HS-5 (cell line): ENCODE results near the gene MAP3K8.
"Not testable (repeated sequence)": the region's sequence is repeated elsewhere in the genome, so short reads cannot be mapped to it uniquely, and the experiment has no call there.

ENCODE experiments used
- DNase-seq: peaks from one replicate; pipeline ENCODE4 v3.0.0-alpha.2; 2012; ENCODE audit warnings: low read depth

MAP3K8 gene

GRCh38 chr10:30422981-30423654, 10.9 kb upstream of the MAP3K8 start:
- no peak for DNase-seq

GRCh38 chr10:30423655-30424275, 10.2 kb upstream of the MAP3K8 start:
- not testable (repeated sequence) for DNase-seq

GRCh38 chr10:30425336-30426075, 8.5 kb upstream of the MAP3K8 start:
- DNase-seq: no peak

- DNase-seq: no peak
Observed at GRCh38 chr10:30430544-30431298, 3.3 kb upstream of the MAP3K8 start.

DNA sequence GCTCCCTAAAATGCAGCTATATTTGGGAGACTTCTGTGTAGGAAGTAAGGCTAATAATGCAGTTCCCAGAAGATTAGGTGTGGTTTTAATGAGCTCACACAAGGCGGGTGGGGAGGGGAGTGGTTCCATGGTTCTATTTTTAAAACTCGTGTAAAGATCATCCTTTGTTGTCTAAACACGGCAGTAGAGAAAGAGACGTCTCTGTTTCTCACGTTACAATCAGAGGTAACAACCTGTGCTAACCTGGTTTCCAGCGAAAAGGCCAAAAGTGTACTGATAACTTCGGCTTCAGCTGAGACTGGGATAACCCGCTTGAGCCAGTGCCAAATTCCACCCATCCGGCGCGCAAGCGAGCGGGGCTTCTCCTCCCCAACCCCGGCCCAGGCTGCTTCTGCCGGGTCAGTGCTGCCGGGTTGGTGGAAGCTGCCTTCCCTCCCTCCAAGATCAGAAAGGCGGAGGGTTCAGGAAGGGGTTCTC, 2.5 kb upstream of the MAP3K8 start:
- no peak for DNase-seq

GRCh38 chr10:30432622-30433305, 1.2 kb upstream of the MAP3K8 start:
- no peak for DNase-seq

DNA sequence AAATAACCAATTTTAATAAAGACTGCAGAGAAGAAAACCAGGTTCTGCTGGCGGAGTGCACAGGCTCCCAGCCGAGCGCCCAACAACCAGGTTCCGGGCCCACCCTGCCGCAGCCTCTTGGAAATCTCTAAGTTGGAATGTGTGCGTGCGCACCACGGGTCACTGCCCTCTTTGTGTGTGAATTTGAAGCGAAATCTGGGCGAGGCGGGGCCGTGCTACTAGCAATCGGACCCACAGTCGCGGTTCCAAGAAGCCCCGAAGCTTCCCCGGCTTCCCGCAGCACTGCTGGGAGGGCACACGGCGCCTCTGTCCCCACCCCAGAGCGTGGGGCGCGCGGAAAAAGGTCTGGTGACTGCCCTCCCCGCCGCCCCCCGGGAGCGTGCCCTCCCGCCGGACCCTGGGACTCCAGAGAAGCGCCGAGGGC, 666 bp upstream of the MAP3K8 start:
- DNase-seq: no peak

GRCh38 chr10:30434273-30435072, 489 bp downstream of the MAP3K8 start:
- DNase-seq: no peak

DNA sequence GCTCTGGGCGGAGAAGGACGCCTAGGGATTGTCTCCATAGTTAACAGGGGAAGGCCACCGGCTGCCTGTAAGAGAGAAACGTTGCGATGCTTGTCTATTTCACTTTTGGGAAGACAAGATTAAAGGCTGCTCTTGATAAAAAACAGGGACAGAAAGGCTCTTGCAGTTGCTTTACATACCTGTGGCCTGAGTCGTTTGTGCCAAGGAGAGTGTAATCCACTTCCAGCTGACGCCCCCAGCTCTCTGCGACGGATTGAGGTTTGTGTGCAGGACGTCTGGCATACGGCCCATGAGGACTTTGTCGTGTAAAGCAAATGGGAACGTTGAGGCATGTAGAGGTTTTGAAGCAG, 1.1 kb downstream of the MAP3K8 start:
- DNase-seq: no peak

DNA sequence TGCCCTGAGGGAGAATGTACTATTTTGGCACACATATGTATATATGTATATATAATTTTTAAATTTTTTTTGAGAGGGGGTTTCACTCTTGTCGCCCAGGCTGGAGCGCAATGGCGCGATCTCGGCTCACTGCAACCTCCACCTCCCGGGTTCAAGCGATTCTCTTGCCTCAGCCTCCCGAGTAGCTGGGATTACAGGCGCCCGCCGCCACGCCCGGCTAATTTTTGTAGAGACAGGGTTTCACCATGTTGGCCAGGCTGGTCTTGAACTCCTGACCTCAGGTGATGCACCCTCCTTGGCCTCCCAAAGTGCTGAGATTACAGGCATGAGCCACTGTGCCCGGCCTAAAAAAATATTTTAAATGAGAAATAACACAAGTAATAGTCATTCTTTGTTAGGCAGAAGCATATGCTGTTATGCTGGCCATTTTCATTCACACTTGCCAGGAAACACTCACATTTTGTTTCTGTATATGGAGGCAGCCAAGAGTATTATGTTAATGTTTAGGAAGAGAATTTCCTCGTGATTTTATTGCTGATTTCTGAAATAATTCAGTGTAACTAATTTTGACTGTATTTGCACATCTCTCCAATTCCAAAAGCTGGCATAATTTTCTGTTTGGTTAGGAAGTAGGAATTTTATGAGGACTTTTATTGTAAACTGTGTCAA, 1.6 kb downstream of the MAP3K8 start:
- not testable (repeated sequence) for DNase-seq

- no peak for DNase-seq
Observed at GRCh38 chr10:30436191-30436611, 2.2 kb downstream of the MAP3K8 start.

DNA sequence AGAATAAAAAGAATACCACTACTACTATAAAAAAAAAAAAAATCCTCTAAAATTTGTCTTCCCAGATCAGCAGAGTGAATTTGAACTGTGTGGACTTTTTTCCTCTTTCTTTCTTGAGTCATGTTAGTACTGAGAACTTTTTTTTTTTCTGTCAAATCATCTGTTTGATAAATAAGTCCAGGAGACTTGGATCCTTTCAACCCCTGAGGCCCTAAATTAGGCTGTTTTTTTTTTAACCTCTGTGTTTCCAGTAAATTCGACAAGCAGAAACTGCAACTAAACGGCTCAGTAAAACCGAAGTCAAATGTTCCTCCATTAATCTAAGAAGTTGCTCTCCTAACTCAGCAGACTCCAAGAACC, 2.7 kb downstream of the MAP3K8 start:
- DNase-seq: no peak

- DNase-seq: no peak
Observed at GRCh38 chr10:30437031-30437841, 3.3 kb downstream of the MAP3K8 start.

DNA sequence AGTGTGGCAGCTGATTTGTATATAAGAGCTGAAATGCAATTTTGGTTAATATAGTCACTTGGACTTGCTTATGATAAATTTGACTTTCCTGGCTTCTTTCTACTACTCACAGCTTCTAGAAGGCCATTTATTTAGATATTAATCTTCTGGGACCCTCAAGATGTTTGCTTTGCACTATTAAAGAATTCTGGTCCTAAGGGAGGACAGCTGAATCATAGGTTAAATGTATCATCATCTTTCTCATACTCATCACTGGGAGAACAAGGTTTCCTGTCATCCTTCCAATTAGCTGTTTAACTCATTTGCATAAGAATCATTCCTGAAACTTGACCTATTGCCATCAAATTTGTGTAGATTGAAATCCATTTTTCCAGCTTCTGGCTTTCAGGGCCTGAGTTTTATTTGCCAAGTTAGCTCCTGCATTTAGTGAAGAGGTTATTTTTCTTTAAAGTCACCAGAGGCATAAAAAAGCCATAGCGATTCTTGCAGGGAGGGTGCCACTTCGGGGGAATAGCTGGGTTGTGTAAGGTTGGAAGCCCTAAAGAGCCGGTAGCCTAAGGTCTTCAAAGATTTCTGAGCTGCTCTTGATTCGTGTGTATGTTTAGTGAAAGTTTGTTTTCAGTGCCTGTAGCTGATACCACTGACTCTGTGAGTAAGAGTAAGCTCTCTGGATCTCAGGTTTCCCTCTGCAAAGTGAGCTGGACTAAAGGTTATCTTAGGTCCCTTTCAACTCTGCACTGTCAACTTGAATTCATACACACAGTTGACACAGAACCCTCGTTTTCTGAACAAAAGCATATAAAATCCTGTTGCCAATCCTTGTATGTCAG, 4.3 kb downstream of the MAP3K8 start:
- DNase-seq: no peak

- no peak for DNase-seq
Observed at GRCh38 chr10:30439931-30440330, 5.9 kb downstream of the MAP3K8 start.

DNA sequence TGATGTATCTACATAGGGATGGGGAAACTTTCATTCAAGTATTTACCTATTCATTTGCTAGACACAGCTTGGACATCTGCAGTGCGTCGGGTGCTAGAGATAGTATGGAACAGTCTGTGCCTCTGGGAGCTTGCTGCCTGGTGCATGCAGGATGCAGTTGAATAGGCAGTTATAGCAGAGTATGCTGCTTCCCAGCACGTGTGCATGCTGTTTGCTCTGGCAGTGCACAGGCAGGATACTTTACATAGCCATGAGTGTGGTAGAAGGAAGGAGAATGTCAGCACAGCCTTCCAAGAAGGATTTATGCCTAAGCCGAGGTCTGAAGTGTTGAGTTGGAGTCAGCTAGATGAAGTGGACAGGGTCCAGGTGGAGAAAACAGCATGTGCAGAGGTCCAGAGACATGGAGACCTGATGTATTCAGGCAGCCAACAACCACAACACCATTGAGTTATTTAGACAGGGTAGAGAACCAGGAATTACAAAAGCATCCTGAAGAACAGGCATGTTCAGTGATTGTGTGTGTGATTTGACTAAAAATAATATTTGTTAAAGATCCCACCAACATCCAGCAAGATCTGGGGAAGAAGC, 8.1 kb downstream of the MAP3K8 start:
- no peak for DNase-seq

DNA sequence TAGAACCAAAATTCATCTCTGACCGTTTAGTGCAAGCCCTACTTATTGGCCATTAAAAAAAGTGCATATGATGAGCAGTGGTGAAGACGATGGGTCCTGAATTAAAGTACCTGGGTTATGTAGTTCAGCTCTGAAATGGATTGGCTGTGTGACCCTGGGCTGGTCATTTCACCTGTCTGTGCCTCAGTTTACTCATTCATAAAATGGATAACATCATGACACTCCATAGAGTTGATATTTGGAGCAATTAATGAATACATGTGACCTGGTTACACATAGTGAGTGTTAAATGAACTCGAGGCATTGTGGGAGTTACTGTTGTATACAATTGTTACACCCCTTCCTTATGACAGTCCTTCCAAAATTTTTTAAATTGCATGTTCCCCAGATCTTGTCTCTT, 9.1 kb downstream of the MAP3K8 start:
- DNase-seq: no peak

GRCh38 chr10:30445711-30446110, 11.7 kb downstream of the MAP3K8 start:
- DNase-seq: no peak
